Transverse colon (tissue), 4 donors: Measurements from ENCODE around the gene ATAT1. TPM values are rescaled to one million over a fixed set of nuclear protein-coding genes. Genes with fewer than 3 reads are reported as not detected.

ENCODE experiments used
- DNase-seq: peaks from one replicate; pipeline ENCODE4 v3.0.0-alpha.2; 2019
- H3K27ac ChIP-seq, 4 donors: fragments of 200-600 bp; sonication (generic); 2 replicates each; pipeline ENCODE4 v1.5.1; 2016 to 2018; ENCODE audit warnings: inconsistent platforms in 4 of 4
- H3K27me3 ChIP-seq: fragments of 200-600 bp; sonication (generic); 2 replicates; pipeline ENCODE4 v1.5.1; 2017; ENCODE audit warnings: inconsistent platforms
- H3K36me3 ChIP-seq, 4 donors: fragments of 200-600 bp; sonication (generic); 2 replicates each; pipeline ENCODE4 v1.5.1; 2017 to 2019; ENCODE audit warnings: inconsistent platforms in 4 of 4
- H3K4me1 ChIP-seq, 4 donors: fragments of 200-600 bp; sonication (generic); 2 replicates each; pipeline ENCODE4 v1.5.1; 2017 to 2020; ENCODE audit warnings: inconsistent platforms in 4 of 4
- H3K4me3 ChIP-seq, 4 donors: fragments of 200-600 bp; sonication (generic); 1 replicate in 1 of 4; 2 replicates in 3 of 4; pipeline versions ENCODE4 v1.5.1 to v1.6.1; 2017 to 2019; ENCODE audit warnings: inconsistent platforms in 4 of 4
- H3K9me3 ChIP-seq, 2 donors: fragments of 200-600 bp; sonication (generic); 2 replicates each; pipeline ENCODE4 v1.5.1; 2017 to 2019; ENCODE audit warnings: inconsistent platforms in 2 of 2
- CTCF ChIP-seq, 5 experiments: fragments of 200-600 bp in 3 of 5; fragments of 450-650 bp in 2 of 5; sonication (generic) in 3 of 5; IDR thresholded peaks; 1 replicate in 2 of 5; 2 replicates in 3 of 5; pipeline ENCODE4 v1.5.1; 2016 to 2017; ENCODE audit warnings: antibody characterized with exemption in 5 of 5, inconsistent platforms in 3 of 5, mild to moderate bottlenecking in 2 of 5, moderate library complexity in 1 of 5
- EP300 ChIP-seq: sonication (generic); formaldehyde crosslinking; IDR thresholded peaks from one replicate; pipeline ENCODE4 v1.6.1; 2017; ENCODE audit warnings: antibody characterized with exemption, low read depth
- POLR2A ChIP-seq: fragments of 450-650 bp; IDR thresholded peaks from one replicate; pipeline ENCODE4 v1.6.1; 2016; ENCODE audit warnings: antibody characterized with exemption, mild to moderate bottlenecking, moderate library complexity
- POLR2AphosphoS5 ChIP-seq, 3 donors: sonication (generic); formaldehyde crosslinking; IDR thresholded peaks; one replicate each; pipeline ENCODE4 v1.6.1; 2016; ENCODE audit warnings: antibody characterized with exemption in 3 of 3
- WGBS, 2 donors: methylation state at CpG; one replicate each; pipeline ENCODE4 v1.1.5; 2018; ENCODE audit warnings: low coverage in 1 of 2; 5-methylcytosine and 5-hydroxymethylcytosine counted together
- in situ Hi-C, 4 donors: fragments of 200-750 bp; cut with MboI; loops; one replicate each; pipeline versions ENCODE4 v1.15.0 to v1.15.1; 2017; ENCODE audit warnings: low sequenced_read_pairs in 3 of 4, low pct_ligation_motif_present in 1 of 4, low pct_unique_long_range_greater_than_20kb in 1 of 4
- intact Hi-C: fragments of 100-400 bp; cut with DNase I; formaldehyde crosslinking; loops from one replicate; pipeline ENCODE4 v1.15.1; 2023; ENCODE audit warnings: low total_unique reads
- total RNA-seq, 4 donors: library from RNA; depleted of rRNA; stranded (reverse); fragments of >200 nt; gene quantifications; one replicate each; pipeline ENCODE4 v1.1.0, GENCODE V29; 2016

ATAT1 gene
- total RNA-seq, 4 donors from 2014 or later, result 10.6 to 174 (median 22.2) TPM

DNA sequence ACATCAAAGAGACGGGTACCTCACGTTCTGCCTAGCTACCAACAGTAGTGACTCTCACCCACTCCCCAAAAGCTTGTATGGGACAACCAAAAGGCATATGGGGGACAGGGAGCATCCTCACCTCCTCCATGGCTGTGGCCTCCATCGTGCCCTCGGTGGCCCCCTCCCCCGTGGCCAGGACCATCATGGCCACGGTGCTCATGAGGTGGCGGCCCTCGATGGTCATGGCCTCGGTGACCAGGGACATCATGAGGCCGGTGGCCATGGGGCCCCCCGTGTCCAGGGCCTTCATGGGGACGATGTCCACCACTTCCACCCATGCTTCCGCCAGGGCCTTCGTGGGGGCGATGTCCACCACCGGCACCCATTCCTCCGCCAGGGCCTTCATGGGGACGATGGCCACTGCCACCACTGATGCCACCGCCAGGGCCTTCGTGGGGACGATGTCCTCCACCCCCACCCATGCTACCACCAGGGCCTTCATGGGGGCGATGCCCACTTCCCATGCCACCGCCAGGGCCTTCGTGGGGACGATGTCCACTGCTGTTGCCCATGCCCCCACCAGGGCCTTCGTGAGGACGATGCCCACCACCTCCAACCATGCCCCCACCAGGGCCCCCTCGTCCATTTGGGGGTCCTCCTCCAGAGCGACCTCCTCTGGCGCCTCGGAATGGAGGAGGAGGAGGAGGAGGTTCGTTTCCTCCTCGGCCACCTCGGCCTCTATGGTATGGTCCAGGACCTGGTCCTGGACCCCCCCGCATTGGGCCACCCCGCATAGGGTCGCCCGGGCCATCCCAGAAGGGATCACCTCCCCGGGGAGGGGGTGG lies 24.6 kb upstream of the ATAT1 start:
- H3K27ac ChIP-seq, result no peak overlapping the region
- intact Hi-C loops (no loop called here), in situ Hi-C loops (no loop called here)
- TF ChIP-seq CTCF (IDR thresholded peaks at IDR 0.05), result no peak
- TF ChIP-seq POLR2AphosphoS5 (IDR thresholded peaks at IDR 0.05), result peak in 2 of 3 donors; percentile 6 to 51
- H3K4me3 ChIP-seq, result no peak overlapping the region
- H3K27me3 ChIP-seq, result no peaks in the 10 kb centered on the region
- H3K4me1 ChIP-seq, result no peaks in the 10 kb centered on the region
- H3K9me3 ChIP-seq, result no peaks in the 10 kb centered on the region
- no peak for DNase-seq
- peaks cover 0 to 61% (median 30%) of the 10 kb centered on the region in 4 donors for H3K36me3 ChIP-seq
- 89% methylated on average over 3 to 36 of the region's 39 CpGs for WGBS, 2 donors

DNA sequence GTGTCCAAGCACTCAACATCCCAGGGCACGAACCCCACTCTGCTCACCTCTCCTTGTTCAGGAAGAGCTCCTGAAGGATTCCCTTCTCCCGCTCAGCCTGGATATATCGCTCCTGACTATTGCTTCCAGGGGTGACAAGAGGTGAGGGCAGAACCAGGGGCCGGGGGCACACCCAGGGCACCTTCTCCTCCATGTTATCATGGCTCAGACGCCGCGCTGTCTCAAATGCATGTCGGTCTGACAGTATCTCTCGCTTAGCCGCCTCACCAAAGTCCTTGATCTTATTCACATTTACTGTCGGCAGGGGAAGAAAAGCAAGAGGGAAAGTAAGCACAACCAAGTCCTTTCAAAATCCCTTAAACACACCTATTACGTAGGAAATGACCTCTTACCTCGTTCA lies 22.7 kb upstream of the ATAT1 start:
- H3K36me3 ChIP-seq, result peaks cover 0 to 78% (median 40%) of the 10 kb centered on the region in 4 donors
- in situ Hi-C loops, result no loop called here
- no peaks in the 10 kb centered on the region for H3K4me1 ChIP-seq
- H3K27me3 ChIP-seq, result no peaks in the 10 kb centered on the region
- no peak for TF ChIP-seq POLR2AphosphoS5 (IDR thresholded peaks at IDR 0.05)
- no peak for TF ChIP-seq POLR2A
- TF ChIP-seq EP300, result no peak
- TF ChIP-seq CTCF (IDR thresholded peaks at IDR 0.05), result no peak
- H3K9me3 ChIP-seq, result no peaks in the 10 kb centered on the region
- H3K27ac ChIP-seq, result no peak overlapping the region
- DNase-seq, result no peak
- H3K4me3 ChIP-seq, result no peak overlapping the region
- 79 to 95% methylated on average over 2 to 13 of the region's 13 CpGs for WGBS, 2 donors
- intact Hi-C loops, result no loop called here

DNA sequence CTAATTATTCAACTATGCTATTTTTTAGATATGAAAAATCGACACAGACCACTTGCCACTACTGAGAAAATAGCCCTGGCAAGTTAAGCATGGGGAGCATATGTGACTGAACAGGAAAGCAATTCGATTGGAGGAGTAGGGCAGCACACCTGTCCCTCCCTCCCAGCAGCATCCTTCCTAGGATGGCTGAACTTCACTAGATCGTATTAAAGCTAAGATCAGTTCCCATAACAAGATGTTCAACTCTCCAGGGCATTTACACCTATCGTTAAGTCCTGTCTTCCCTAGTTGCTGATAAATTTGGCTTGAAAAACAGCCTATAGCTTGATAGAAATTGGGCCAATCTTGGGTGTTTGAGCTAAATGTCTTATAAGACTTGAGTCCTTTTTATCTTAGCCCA lies 16.6 kb upstream of the ATAT1 start:
- no peak for DNase-seq
- Histone ChIP-seq H3K27me3 (no peaks in the 10 kb centered on the region), H3K4me1 (peaks cover 4 to 43% (median 28%) of the 10 kb centered on the region in 4 donors), H3K36me3 (peaks cover 0 to 44% (median 25%) of the 10 kb centered on the region in 4 donors), H3K9me3 (no peaks in the 10 kb centered on the region), H3K4me3 (no peak overlapping the region), H3K27ac (no peak overlapping the region)
- in situ Hi-C loops (no loop called here), intact Hi-C loops (no loop called here)
- no peak for TF ChIP-seq CTCF (IDR thresholded peaks at IDR 0.05)
- TF ChIP-seq EP300, result no peak
- no peak for TF ChIP-seq POLR2AphosphoS5 (IDR thresholded peaks at IDR 0.05)
- no peak for TF ChIP-seq POLR2A
- WGBS, 2 donors, result 75 to 83% methylated on average over 2 to 4 of the region's 4 CpGs

DNA sequence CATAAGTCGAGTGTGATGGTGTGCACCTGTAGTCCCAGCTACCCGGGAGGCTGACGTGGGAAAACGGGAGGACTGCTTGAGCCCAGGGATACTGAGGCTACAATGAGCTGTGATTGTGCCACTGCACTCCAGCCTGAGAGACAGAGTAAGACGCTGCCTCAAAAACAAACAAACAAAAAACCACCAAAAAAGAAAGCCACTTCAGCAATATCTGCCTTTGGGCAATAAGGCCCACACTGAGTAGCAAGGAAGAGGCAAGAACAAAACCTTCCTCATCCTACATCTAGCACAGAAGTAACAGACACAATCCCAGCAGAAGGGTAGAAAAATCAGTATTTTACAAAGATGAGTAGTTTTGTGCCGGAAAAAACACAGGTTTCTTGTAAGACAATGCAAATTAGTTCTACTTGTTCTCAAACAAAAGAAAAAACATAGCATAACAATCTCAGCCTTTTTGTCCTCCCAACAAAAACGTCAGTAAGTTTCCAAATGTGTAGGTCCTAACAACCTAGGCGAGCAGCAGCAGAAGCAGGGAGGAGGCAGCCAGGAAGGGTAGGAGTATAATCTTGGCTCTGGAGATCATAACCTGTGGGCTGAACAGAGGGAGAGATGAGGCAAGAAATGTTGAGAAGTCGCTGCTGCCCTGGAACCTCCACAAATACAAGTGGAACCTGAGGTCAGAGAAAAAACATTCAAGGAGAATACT lies 15.4 kb upstream of the ATAT1 start:
- peaks cover 4 to 43% (median 28%) of the 10 kb centered on the region in 4 donors for H3K4me1 ChIP-seq
- peaks cover 0 to 35% (median 19%) of the 10 kb centered on the region in 4 donors for H3K36me3 ChIP-seq
- peak overlapping the region in 2 of 4 donors; percentile 94 to 98 for H3K27ac ChIP-seq
- no peaks in the 10 kb centered on the region for H3K9me3 ChIP-seq
- TF ChIP-seq CTCF (IDR thresholded peaks at IDR 0.05) (no peak), POLR2AphosphoS5 (IDR thresholded peaks at IDR 0.05) (peak in 1 of 3 donors; percentile 37)
- no peaks in the 10 kb centered on the region for H3K27me3 ChIP-seq
- in situ Hi-C loops (no loop called here), intact Hi-C loops (no loop called here)
- DNase-seq, result no peak
- H3K4me3 ChIP-seq, result no peak overlapping the region
- 63 to 78% methylated on average over 3 to 9 of the region's 9 CpGs for WGBS, 2 donors
